Glutamatergic neuron (in vitro differentiated cells): ENCODE data around the gene SELENON. TPM values are rescaled to one million over a fixed set of nuclear protein-coding genes. Genes with fewer than 3 reads are reported as not detected.

Source experiments
- DNase-seq: peaks from one replicate; pipeline ENCODE4 v3.0.0; 2022
- H3K27ac Mint-ChIP-seq: one replicate; pipeline ENCODE4 v1.8.0; 2020; ENCODE audit warnings: mild to moderate bottlenecking, mixed read lengths, inconsistent platforms; ENCODE audit not compliant: unreplicated experiment
- H3K27me3 Mint-ChIP-seq: one replicate; pipeline ENCODE4 v1.8.0; 2020; ENCODE audit warnings: mild to moderate bottlenecking, moderate library complexity, mixed read lengths, inconsistent platforms; ENCODE audit not compliant: unreplicated experiment
- H3K36me3 Mint-ChIP-seq: one replicate; pipeline ENCODE4 v1.8.0; 2020; ENCODE audit warnings: mild to moderate bottlenecking, mixed read lengths, inconsistent platforms; ENCODE audit not compliant: unreplicated experiment
- H3K4me1 Mint-ChIP-seq: one replicate; pipeline ENCODE4 v1.8.0; 2020; ENCODE audit warnings: mild to moderate bottlenecking, low read depth, mixed read lengths, inconsistent platforms; ENCODE audit not compliant: unreplicated experiment
- H3K4me3 Mint-ChIP-seq: one replicate; pipeline ENCODE4 v1.8.0; 2020; ENCODE audit warnings: mild to moderate bottlenecking, mixed read lengths, inconsistent platforms; ENCODE audit not compliant: unreplicated experiment
- H3K9me3 Mint-ChIP-seq: one replicate; pipeline ENCODE4 v1.8.0; 2020; ENCODE audit warnings: mild to moderate bottlenecking, moderate library complexity, mixed read lengths, inconsistent platforms; ENCODE audit not compliant: unreplicated experiment
- CTCF ChIP-seq: fragments of 200-600 bp; sonication (generic); IDR thresholded peaks from one replicate; pipeline ENCODE4 v1.5.0; 2021; ENCODE audit not compliant: partially characterized antibody, unreplicated experiment
- total RNA-seq: library from RNA; stranded (reverse); fragmentation: NEBNext Ultra II Directional; extraction: Animal tissue kit (Norgen Biotek cat#: 25700); gene quantifications from one replicate; pipeline ENCODE4 v1.2.1, GENCODE V29; 2021; ENCODE audit not compliant: unreplicated experiment

The SELENON gene
- total RNA-seq, 1 donor from 2014 or later = 79.8 TPM

GRCh38 chr1:25779894-25780293 is 20.1 kb upstream of the SELENON start:
- peaks cover 32% of the 10 kb centered on the region for H3K4me1 Mint-ChIP-seq
- no peak overlapping the region for H3K4me3 Mint-ChIP-seq

GRCh38 chr1:25780318-25781129 is 19.5 kb upstream of the SELENON start:
- H3K4me3 Mint-ChIP-seq = no peak overlapping the region
- H3K27ac Mint-ChIP-seq = no peak overlapping the region
- H3K4me1 Mint-ChIP-seq = peaks cover 28% of the 10 kb centered on the region
- H3K36me3 Mint-ChIP-seq = peaks cover 4% of the 10 kb centered on the region
- no peak for DNase-seq
- H3K27me3 Mint-ChIP-seq = peaks cover 7% of the 10 kb centered on the region
- peaks cover 3% of the 10 kb centered on the region for H3K9me3 Mint-ChIP-seq
- no peak for TF ChIP-seq CTCF

More at GRCh38 chr1:25779894-25780293, 20.1 kb upstream of the SELENON start:
- Mint-ChIP-seq H3K27ac (no peak overlapping the region), H3K36me3 (peaks cover 4% of the 10 kb centered on the region), H3K9me3 (peaks cover 3% of the 10 kb centered on the region), H3K27me3 (peaks cover 7% of the 10 kb centered on the region)
- DNase-seq = no peak
- no peak for TF ChIP-seq CTCF

GRCh38 chr1:25781130-25781433 is 18.9 kb upstream of the SELENON start:
- Mint-ChIP-seq H3K4me1 (peaks cover 29% of the 10 kb centered on the region), H3K4me3 (no peak overlapping the region), H3K9me3 (peaks cover 3% of the 10 kb centered on the region), H3K27ac (no peak overlapping the region), H3K36me3 (peaks cover 4% of the 10 kb centered on the region), H3K27me3 (peaks cover 7% of the 10 kb centered on the region)
- DNase-seq = no peak
- no peak for TF ChIP-seq CTCF

GRCh38 chr1:25782608-25783201 is 17.3 kb upstream of the SELENON start:
- H3K36me3 Mint-ChIP-seq = peaks cover 4% of the 10 kb centered on the region
- no peak for DNase-seq
- peaks cover 3% of the 10 kb centered on the region for H3K9me3 Mint-ChIP-seq
- no peak for TF ChIP-seq CTCF
- H3K27me3 Mint-ChIP-seq = peaks cover 7% of the 10 kb centered on the region
- H3K4me3 Mint-ChIP-seq = no peak overlapping the region
- H3K27ac Mint-ChIP-seq = no peak overlapping the region
- H3K4me1 Mint-ChIP-seq = peaks cover 32% of the 10 kb centered on the region

GRCh38 chr1:25784575-25785051 is 15.4 kb upstream of the SELENON start:
- peaks cover 37% of the 10 kb centered on the region for H3K4me1 Mint-ChIP-seq
- H3K9me3 Mint-ChIP-seq = peaks cover 3% of the 10 kb centered on the region
- H3K36me3 Mint-ChIP-seq = peaks cover 4% of the 10 kb centered on the region
- no peak for TF ChIP-seq CTCF
- DNase-seq = no peak
- peak overlapping the region; percentile 19 for H3K4me3 Mint-ChIP-seq
- no peak overlapping the region for H3K27ac Mint-ChIP-seq
- peaks cover 7% of the 10 kb centered on the region for H3K27me3 Mint-ChIP-seq
